Measurements from ENCODE around the gene ABR.

The ABR gene

GRCh38 chr17:1087381-1088241 lies 92.2 kb downstream of the ABR start:
- Histone ChIP-seq H3K4me1 (ENCODE audit: control insufficient read depth, insufficient read depth, low read length) (peaks cover 7% of the 10 kb centered on the region; the same call in 1 of the 2 replicates), H3K27ac (ENCODE audit: low read depth, low read length) (peak overlapping the region; percentile 32), H3K9ac (ENCODE audit: low read depth, low read length) (no peak overlapping the region), H3K4me3 (ENCODE audit: low read depth, low read length) (no peak overlapping the region), H3K9me3 (ENCODE audit: control insufficient read depth, insufficient read depth, low read length) (no peaks in the 10 kb centered on the region), H3K36me3 (ENCODE audit: control insufficient read depth, insufficient read depth, low read length) (no peaks in the 10 kb centered on the region), H3K27me3 (ENCODE audit: control insufficient read depth, insufficient read depth, low read length) (no peaks in the 10 kb centered on the region)

GRCh38 chr17:1083451-1084187 lies 96.2 kb downstream of the ABR start:
- no peak overlapping the region for H3K4me3 ChIP-seq (ENCODE audit: low read depth, low read length)
- peaks cover 12% of the 10 kb centered on the region; the same call in 1 of the 2 replicates for H3K4me1 ChIP-seq (ENCODE audit: control insufficient read depth, insufficient read depth, low read length)
- H3K27me3 ChIP-seq (ENCODE audit: control insufficient read depth, insufficient read depth, low read length) = no peaks in the 10 kb centered on the region
- H3K9me3 ChIP-seq (ENCODE audit: control insufficient read depth, insufficient read depth, low read length) = no peaks in the 10 kb centered on the region
- no peaks in the 10 kb centered on the region for H3K36me3 ChIP-seq (ENCODE audit: control insufficient read depth, insufficient read depth, low read length)
- no peak overlapping the region for H3K27ac ChIP-seq (ENCODE audit: low read depth, low read length)
- no peak overlapping the region for H3K9ac ChIP-seq (ENCODE audit: low read depth, low read length)

- no peak overlapping the region for H3K9ac ChIP-seq (ENCODE audit: low read depth, low read length)
- no peaks in the 10 kb centered on the region for H3K27me3 ChIP-seq (ENCODE audit: control insufficient read depth, insufficient read depth, low read length)
- H3K27ac ChIP-seq (ENCODE audit: low read depth, low read length) = no peak overlapping the region
- H3K9me3 ChIP-seq (ENCODE audit: control insufficient read depth, insufficient read depth, low read length) = no peaks in the 10 kb centered on the region
- H3K4me1 ChIP-seq (ENCODE audit: control insufficient read depth, insufficient read depth, low read length) = peaks cover 17% of the 10 kb centered on the region; the same call in 1 of the 2 replicates
- H3K4me3 ChIP-seq (ENCODE audit: low read depth, low read length) = no peak overlapping the region
- no peaks in the 10 kb centered on the region for H3K36me3 ChIP-seq (ENCODE audit: control insufficient read depth, insufficient read depth, low read length)
Observed at GRCh38 chr17:1082579-1082978, 97.2 kb downstream of the ABR start.

GRCh38 chr17:1078831-1079561 lies 100.8 kb downstream of the ABR start:
- no peak overlapping the region for H3K27ac ChIP-seq (ENCODE audit: low read depth, low read length)
- no peaks in the 10 kb centered on the region for H3K27me3 ChIP-seq (ENCODE audit: control insufficient read depth, insufficient read depth, low read length)
- peaks cover 15% of the 10 kb centered on the region; the same call in 1 of the 2 replicates for H3K4me1 ChIP-seq (ENCODE audit: control insufficient read depth, insufficient read depth, low read length)
- H3K4me3 ChIP-seq (ENCODE audit: low read depth, low read length) = peak overlapping the region; percentile 37
- no peaks in the 10 kb centered on the region for H3K9me3 ChIP-seq (ENCODE audit: control insufficient read depth, insufficient read depth, low read length)
- H3K36me3 ChIP-seq (ENCODE audit: control insufficient read depth, insufficient read depth, low read length) = no peaks in the 10 kb centered on the region
- no peak overlapping the region for H3K9ac ChIP-seq (ENCODE audit: low read depth, low read length)

GRCh38 chr17:1077986-1078711 lies 101.6 kb downstream of the ABR start:
- H3K4me3 ChIP-seq (ENCODE audit: low read depth, low read length) = peak overlapping the region; percentile 24; the same call in 1 of the 2 replicates

GRCh38 chr17:1077581-1077985 lies 102.2 kb downstream of the ABR start:
- Histone ChIP-seq H3K27ac (ENCODE audit: low read depth, low read length) (no peak overlapping the region), H3K36me3 (ENCODE audit: control insufficient read depth, insufficient read depth, low read length) (no peaks in the 10 kb centered on the region), H3K4me1 (ENCODE audit: control insufficient read depth, insufficient read depth, low read length) (peaks cover 15% of the 10 kb centered on the region; the same call in 1 of the 2 replicates), H3K9ac (ENCODE audit: low read depth, low read length) (no peak overlapping the region), H3K9me3 (ENCODE audit: control insufficient read depth, insufficient read depth, low read length) (no peaks in the 10 kb centered on the region), H3K27me3 (ENCODE audit: control insufficient read depth, insufficient read depth, low read length) (no peaks in the 10 kb centered on the region), H3K4me3 (ENCODE audit: low read depth, low read length) (no peak overlapping the region)

More at GRCh38 chr17:1077986-1078711, 101.6 kb downstream of the ABR start:
- no peak overlapping the region for H3K9ac ChIP-seq (ENCODE audit: low read depth, low read length)
- peaks cover 15% of the 10 kb centered on the region; the same call in 1 of the 2 replicates for H3K4me1 ChIP-seq (ENCODE audit: control insufficient read depth, insufficient read depth, low read length)
- no peaks in the 10 kb centered on the region for H3K9me3 ChIP-seq (ENCODE audit: control insufficient read depth, insufficient read depth, low read length)
- no peaks in the 10 kb centered on the region for H3K36me3 ChIP-seq (ENCODE audit: control insufficient read depth, insufficient read depth, low read length)
- H3K27me3 ChIP-seq (ENCODE audit: control insufficient read depth, insufficient read depth, low read length) = no peaks in the 10 kb centered on the region
- H3K27ac ChIP-seq (ENCODE audit: low read depth, low read length) = no peak overlapping the region

- no peak overlapping the region for H3K4me3 ChIP-seq (ENCODE audit: low read depth, low read length)
- H3K27me3 ChIP-seq (ENCODE audit: control insufficient read depth, insufficient read depth, low read length) = no peaks in the 10 kb centered on the region
- no peaks in the 10 kb centered on the region for H3K9me3 ChIP-seq (ENCODE audit: control insufficient read depth, insufficient read depth, low read length)
- no peaks in the 10 kb centered on the region for H3K36me3 ChIP-seq (ENCODE audit: control insufficient read depth, insufficient read depth, low read length)
- peaks cover 15% of the 10 kb centered on the region; the same call in 1 of the 2 replicates for H3K4me1 ChIP-seq (ENCODE audit: control insufficient read depth, insufficient read depth, low read length)
- H3K9ac ChIP-seq (ENCODE audit: low read depth, low read length) = no peak overlapping the region
- H3K27ac ChIP-seq (ENCODE audit: low read depth, low read length) = no peak overlapping the region
Observed at GRCh38 chr17:1076982-1077302, 102.8 kb downstream of the ABR start.

GRCh38 chr17:1076299-1076981 lies 103.3 kb downstream of the ABR start:
- Histone ChIP-seq H3K27ac (ENCODE audit: low read depth, low read length) (no peak overlapping the region), H3K9me3 (ENCODE audit: control insufficient read depth, insufficient read depth, low read length) (no peaks in the 10 kb centered on the region), H3K27me3 (ENCODE audit: control insufficient read depth, insufficient read depth, low read length) (no peaks in the 10 kb centered on the region), H3K4me1 (ENCODE audit: control insufficient read depth, insufficient read depth, low read length) (peaks cover 15% of the 10 kb centered on the region; the same call in 1 of the 2 replicates), H3K36me3 (ENCODE audit: control insufficient read depth, insufficient read depth, low read length) (0 out of 2 replicates have a peak, but pooled peaks cover 2% of the 10 kb centered on the region), H3K4me3 (ENCODE audit: low read depth, low read length) (no peak overlapping the region), H3K9ac (ENCODE audit: low read depth, low read length) (no peak overlapping the region)

- peaks cover 5% of the 10 kb centered on the region; the same call in 1 of the 2 replicates for H3K36me3 ChIP-seq (ENCODE audit: control insufficient read depth, insufficient read depth, low read length)
- peaks cover 15% of the 10 kb centered on the region; the same call in 1 of the 2 replicates for H3K4me1 ChIP-seq (ENCODE audit: control insufficient read depth, insufficient read depth, low read length)
- no peaks in the 10 kb centered on the region for H3K27me3 ChIP-seq (ENCODE audit: control insufficient read depth, insufficient read depth, low read length)
- no peaks in the 10 kb centered on the region for H3K9me3 ChIP-seq (ENCODE audit: control insufficient read depth, insufficient read depth, low read length)
- H3K9ac ChIP-seq (ENCODE audit: low read depth, low read length) = no peak overlapping the region
- H3K27ac ChIP-seq (ENCODE audit: low read depth, low read length) = no peak overlapping the region
- no peak overlapping the region for H3K4me3 ChIP-seq (ENCODE audit: low read depth, low read length)
Observed at GRCh38 chr17:1074886-1075605, 104.7 kb downstream of the ABR start.

Measured in HUES48 (cell line).